Natural killer cell (primary cell): ENCODE results near the gene NUAK1. TPM values are rescaled to one million over a fixed set of nuclear protein-coding genes. Genes with fewer than 3 reads are reported as not detected.

Source experiments
- ATAC-seq, 3 donors: fragments of 150-1000 bp in 2 of 3; fragments of 200-7000 bp in 1 of 3; cut with Tn5 transposase; 1 replicate in 1 of 3; 2 replicates in 2 of 3; pipeline ENCODE4 v1.10.0; 2021; ENCODE audit warnings: mild to moderate bottlenecking in 2 of 3, moderate library complexity in 2 of 3
- DNase-seq, 2 donors: peaks; one replicate each; pipeline versions ENCODE4 v3.0.0 to v3.0.0-alpha.2; 2013 to 2021; ENCODE audit warnings: mixed read lengths in 1 of 2
- H3K27ac ChIP-seq: one replicate; pipeline ENCODE4 v1.5.1; 2013; ENCODE audit warnings: mild to moderate bottlenecking, low read length
- H3K27me3 ChIP-seq: one replicate; pipeline ENCODE4 v1.6.1; 2013; ENCODE audit warnings: low read length; ENCODE audit not compliant: control insufficient read depth, insufficient read depth
- H3K36me3 ChIP-seq: one replicate; pipeline ENCODE4 v1.6.1; 2013; ENCODE audit warnings: low read length; ENCODE audit not compliant: control insufficient read depth, insufficient read depth
- H3K4me1 ChIP-seq: one replicate; pipeline ENCODE4 v1.6.1; 2013; ENCODE audit warnings: low read length; ENCODE audit not compliant: control insufficient read depth, insufficient read depth
- H3K4me3 ChIP-seq: one replicate; pipeline ENCODE4 v1.5.1; 2013; ENCODE audit warnings: low read length
- H3K9me3 ChIP-seq: one replicate; pipeline ENCODE4 v1.6.1; 2013; ENCODE audit warnings: low read length; ENCODE audit not compliant: control insufficient read depth, insufficient read depth
- H3K27ac Mint-ChIP-seq, 2 donors: one replicate each; pipeline ENCODE4 v1.8.0; 2022; ENCODE audit warnings: mild to moderate bottlenecking in 2 of 2, mixed read lengths in 2 of 2, moderate library complexity in 1 of 2
- H3K27me3 Mint-ChIP-seq, 2 donors: one replicate each; pipeline ENCODE4 v1.8.0; 2022; ENCODE audit warnings: low read depth in 2 of 2, mixed read lengths in 2 of 2
- H3K36me3 Mint-ChIP-seq: one replicate; pipeline ENCODE4 v1.8.0; 2022; ENCODE audit warnings: mixed read lengths
- H3K4me1 Mint-ChIP-seq, 2 donors: one replicate each; pipeline ENCODE4 v1.8.0; 2022; ENCODE audit warnings: mixed read lengths in 2 of 2
- H3K4me3 Mint-ChIP-seq: one replicate; pipeline ENCODE4 v1.8.0; 2022; ENCODE audit warnings: mild to moderate bottlenecking, moderate library complexity, mixed read lengths
- H3K9me3 Mint-ChIP-seq, 2 donors: one replicate each; pipeline ENCODE4 v1.8.0; 2022; ENCODE audit warnings: mixed read lengths in 2 of 2
- WGBS: methylation state at CpG from one replicate; pipeline ENCODE4 v1.1.7; 2013; ENCODE audit warnings: missing lambda C conversion rate; ENCODE audit not compliant: insufficient coverage; 5-methylcytosine and 5-hydroxymethylcytosine counted together
- intact Hi-C: fragments of 100-400 bp; cut with micrococcal nuclease; formaldehyde crosslinking; loops from one replicate; pipeline ENCODE4 v1.14.2; 2022
- total RNA-seq, 4 donors: library from RNA; stranded (reverse); fragments of 120-200 nt in 1 of 4; gene quantifications; one replicate each; pipeline versions ENCODE4 v1.2.3 to v1.2.4, GENCODE V29; 2013 to 2022
- TF ChIP-seq, protein P1 (sequence below): fragments of 200-600 bp; IDR thresholded peaks from one replicate; pipeline ENCODE4 v1.8.0; 2022; ENCODE audit warnings: antibody characterized with exemption

Gene NUAK1
- total RNA-seq, 3 donors from 2014 or later (not counting 1 experiment from before 2014, with no cell fraction given) = 1.4 to 10.9 (median 3.4) TPM

DNA sequence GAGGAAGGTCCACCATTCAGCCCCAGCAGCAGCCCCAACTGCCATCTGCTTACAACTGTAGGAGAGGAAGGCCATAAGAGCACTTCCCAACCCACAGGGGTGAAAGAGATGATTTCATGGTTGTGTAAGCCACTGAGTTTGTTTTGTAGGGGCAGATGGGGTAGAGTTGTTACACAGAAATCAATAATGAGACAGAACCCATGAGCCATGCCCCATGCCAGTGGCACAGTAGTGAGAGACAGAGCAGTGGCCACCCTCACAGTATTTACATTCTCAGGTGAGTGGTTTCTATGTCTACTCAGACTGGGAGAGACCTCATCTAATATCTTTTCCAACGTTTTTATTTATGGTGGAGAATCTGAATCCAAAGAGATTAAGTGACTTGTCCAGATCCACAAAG lies 68.6 kb downstream of the NUAK1 start:
- H3K9me3 Mint-ChIP-seq = no peaks in the 10 kb centered on the region
- Histone ChIP-seq H3K9me3 (no peaks in the 10 kb centered on the region), H3K4me1 (no peaks in the 10 kb centered on the region), H3K4me3 (no peak overlapping the region), H3K27me3 (no peaks in the 10 kb centered on the region), H3K27ac (no peak overlapping the region), H3K36me3 (no peaks in the 10 kb centered on the region)
- no CpG with 5 or more reads among the region's 1 CpG for WGBS
- DNase-seq (no peak), ATAC-seq (no peak)
- no peaks in the 10 kb centered on the region for H3K4me1 Mint-ChIP-seq
- no peak overlapping the region for H3K4me3 Mint-ChIP-seq
- intact Hi-C loops = no loop called here
- H3K27ac Mint-ChIP-seq = no peak overlapping the region
- H3K36me3 Mint-ChIP-seq = no peaks in the 10 kb centered on the region
- peaks cover 6 to 7% of the 10 kb centered on the region in 2 donors for H3K27me3 Mint-ChIP-seq
- TF ChIP-seq, protein P1, sequence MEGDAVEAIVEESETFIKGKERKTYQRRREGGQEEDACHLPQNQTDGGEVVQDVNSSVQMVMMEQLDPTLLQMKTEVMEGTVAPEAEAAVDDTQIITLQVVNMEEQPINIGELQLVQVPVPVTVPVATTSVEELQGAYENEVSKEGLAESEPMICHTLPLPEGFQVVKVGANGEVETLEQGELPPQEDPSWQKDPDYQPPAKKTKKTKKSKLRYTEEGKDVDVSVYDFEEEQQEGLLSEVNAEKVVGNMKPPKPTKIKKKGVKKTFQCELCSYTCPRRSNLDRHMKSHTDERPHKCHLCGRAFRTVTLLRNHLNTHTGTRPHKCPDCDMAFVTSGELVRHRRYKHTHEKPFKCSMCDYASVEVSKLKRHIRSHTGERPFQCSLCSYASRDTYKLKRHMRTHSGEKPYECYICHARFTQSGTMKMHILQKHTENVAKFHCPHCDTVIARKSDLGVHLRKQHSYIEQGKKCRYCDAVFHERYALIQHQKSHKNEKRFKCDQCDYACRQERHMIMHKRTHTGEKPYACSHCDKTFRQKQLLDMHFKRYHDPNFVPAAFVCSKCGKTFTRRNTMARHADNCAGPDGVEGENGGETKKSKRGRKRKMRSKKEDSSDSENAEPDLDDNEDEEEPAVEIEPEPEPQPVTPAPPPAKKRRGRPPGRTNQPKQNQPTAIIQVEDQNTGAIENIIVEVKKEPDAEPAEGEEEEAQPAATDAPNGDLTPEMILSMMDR = no peak

DNA sequence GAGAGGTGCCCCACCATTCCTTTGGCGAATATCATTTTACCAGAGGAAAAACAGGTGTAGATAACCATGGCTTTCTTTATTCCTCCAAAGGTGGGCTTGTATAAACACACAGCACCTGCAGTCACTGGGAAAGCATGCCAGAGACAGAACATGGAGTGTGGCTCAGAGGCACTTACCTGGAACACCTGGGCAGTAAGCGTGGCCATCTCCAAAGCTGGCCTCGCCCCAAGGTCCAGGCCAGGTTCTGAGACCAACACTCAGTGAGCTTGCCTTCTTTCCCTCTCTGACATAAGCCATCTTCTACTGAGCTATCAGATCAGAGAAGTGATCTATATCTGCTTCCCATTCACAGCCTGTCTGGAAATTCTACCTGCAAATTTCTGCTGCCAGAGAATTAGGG lies 70.5 kb downstream of the NUAK1 start:
- ATAC-seq (no peak), DNase-seq (no peak)
- Histone ChIP-seq H3K9me3 (no peaks in the 10 kb centered on the region), H3K27ac (no peak overlapping the region), H3K4me3 (no peak overlapping the region), H3K27me3 (no peaks in the 10 kb centered on the region), H3K36me3 (no peaks in the 10 kb centered on the region), H3K4me1 (no peaks in the 10 kb centered on the region)
- Mint-ChIP-seq H3K36me3 (no peaks in the 10 kb centered on the region), H3K9me3 (no peaks in the 10 kb centered on the region), H3K27ac (no peak overlapping the region), H3K4me3 (no peak overlapping the region), H3K4me1 (no peaks in the 10 kb centered on the region), H3K27me3 (peaks cover 4 to 10% of the 10 kb centered on the region in 2 donors)
- intact Hi-C loops = no loop called here
- TF ChIP-seq, protein P1 = no peak
- WGBS = 88% methylated on average over 3 of the region's 3 CpGs

DNA sequence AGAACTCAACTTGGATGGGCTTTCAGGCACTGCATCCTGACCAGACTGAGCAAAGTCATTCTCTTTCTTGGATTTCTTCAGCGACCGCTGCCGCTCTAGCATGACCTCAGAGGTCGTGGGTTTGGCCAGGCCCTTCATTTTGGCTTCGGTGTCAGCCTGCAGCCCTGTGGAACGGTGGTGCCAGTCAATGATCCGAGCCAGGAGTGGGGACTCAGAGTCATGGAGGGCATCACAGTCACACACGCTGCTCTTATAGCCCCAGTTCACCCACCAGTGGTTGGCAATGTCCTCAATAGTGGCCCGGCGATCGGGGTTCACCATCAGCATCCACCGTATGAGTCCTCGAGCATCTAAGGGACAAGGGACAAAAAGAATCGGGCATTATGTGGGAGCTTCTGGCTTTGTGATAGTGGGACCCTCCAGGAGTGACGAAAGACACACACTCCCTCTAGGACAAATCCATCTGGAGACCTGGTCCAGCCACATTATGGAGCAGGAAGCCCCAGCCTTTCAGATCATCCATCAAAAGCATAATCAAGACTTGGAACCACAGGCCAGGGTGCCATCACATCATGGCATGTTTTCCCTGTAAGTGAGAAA lies 71.0 kb downstream of the NUAK1 start:
- H3K9me3 Mint-ChIP-seq = no peaks in the 10 kb centered on the region
- intact Hi-C loops = no loop called here
- 92% methylated on average over 15 of the region's 15 CpGs for WGBS
- no peaks in the 10 kb centered on the region for H3K4me1 Mint-ChIP-seq
- peaks cover 0 to 7% of the 10 kb centered on the region in 2 donors for H3K27me3 Mint-ChIP-seq
- Histone ChIP-seq H3K27ac (no peak overlapping the region), H3K9me3 (no peaks in the 10 kb centered on the region), H3K27me3 (no peaks in the 10 kb centered on the region), H3K4me3 (no peak overlapping the region), H3K4me1 (no peaks in the 10 kb centered on the region), H3K36me3 (no peaks in the 10 kb centered on the region)
- TF ChIP-seq, protein P1 = no peak
- DNase-seq (no peak), ATAC-seq (no peak)
- no peak overlapping the region for H3K27ac Mint-ChIP-seq
- H3K36me3 Mint-ChIP-seq = no peaks in the 10 kb centered on the region
- H3K4me3 Mint-ChIP-seq = no peak overlapping the region

DNA sequence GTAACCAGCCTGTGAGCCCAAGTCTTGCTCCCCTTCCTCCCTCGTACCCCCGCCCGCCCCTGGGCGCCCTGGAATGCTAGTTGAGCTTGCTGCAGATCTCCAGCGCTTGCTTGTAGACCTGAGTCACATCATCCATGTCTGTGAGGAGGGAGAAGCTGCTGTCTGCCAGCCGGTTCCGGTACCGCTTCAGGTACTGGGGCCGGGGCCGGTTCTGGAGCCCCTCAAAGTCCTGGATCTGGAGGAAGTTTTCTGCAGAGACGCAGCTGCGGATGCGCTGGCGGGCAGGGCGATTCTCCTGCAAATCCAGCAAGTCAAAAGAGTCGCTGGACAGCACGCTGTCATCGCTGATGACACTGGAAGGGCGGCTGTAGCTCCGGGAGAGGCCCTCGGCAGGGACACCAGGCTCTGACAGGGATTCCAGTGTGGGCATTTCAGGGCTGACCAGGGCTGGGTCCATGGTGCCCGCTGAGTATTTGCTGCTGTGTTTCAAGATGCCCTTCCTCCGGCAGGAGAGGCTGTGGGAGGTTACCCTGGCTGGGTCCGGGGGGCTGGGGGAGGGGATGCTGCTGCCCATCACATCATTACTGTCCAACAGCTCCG lies 71.9 kb downstream of the NUAK1 start:
- Histone ChIP-seq H3K9me3 (no peaks in the 10 kb centered on the region), H3K4me1 (no peaks in the 10 kb centered on the region), H3K27ac (no peak overlapping the region), H3K27me3 (no peaks in the 10 kb centered on the region), H3K36me3 (no peaks in the 10 kb centered on the region), H3K4me3 (no peak overlapping the region)
- ATAC-seq (no peak), DNase-seq (no peak)
- Mint-ChIP-seq H3K27me3 (peaks cover 0 to 7% of the 10 kb centered on the region in 2 donors), H3K4me3 (no peak overlapping the region), H3K27ac (no peak overlapping the region), H3K36me3 (no peaks in the 10 kb centered on the region), H3K9me3 (no peaks in the 10 kb centered on the region), H3K4me1 (no peaks in the 10 kb centered on the region)
- 95% methylated on average over 25 of the region's 25 CpGs for WGBS
- intact Hi-C loops = no loop called here
- TF ChIP-seq, protein P1 = no peak
